HepG2 (cell line): Measurements from ENCODE around the gene SYNE2. TPM values are rescaled to one million over a fixed set of nuclear protein-coding genes. Genes with fewer than 3 reads are reported as not detected.

Experiments
- ATAC-seq: fragments of 200-7000 bp; cut with Tn5 transposase; 3 replicates; pipeline ENCODE4 v1.9.1; 2020; ENCODE audit warnings: mild to moderate bottlenecking, moderate library complexity
- BruUV-seq: library from RNA; stranded (reverse); fragments of 400-500 nt; replicated peaks from 2 replicates; lab custom pipeline; 2021; lab: Mats Ljungman, UMichigan
- CTCF ChIA-PET: fragments of 300-600 bp; formaldehyde crosslinking; extraction: SDS; loops from one replicate; lab custom pipeline; 2021; ENCODE audit warnings: low total read pairs, inconsistent platforms, low intra/inter-chr PET ratio; lab: Yijun Ruan, JAX
- POLR2A ChIA-PET: fragments of 350-600 bp; sonication (Branson Sonifier 250); formaldehyde crosslinking; loops from one replicate; lab custom pipeline; 2020; ENCODE audit warnings: antibody characterized with exemption, inconsistent platforms; lab: Yijun Ruan, JAX
- DNase-seq: peaks from one replicate; pipeline ENCODE4 v3.0.0-alpha.2; 2015; ENCODE audit warnings: low spot score
- FAIRE-seq: peaks from 3 replicates; lab custom pipeline; 2011; peaks lifted over from hg19 to GRCh38; lab: Jason Lieb, UNC
- H2AFZ ChIP-seq: one replicate; pipeline ENCODE4 v1.6.1; 2011; ENCODE audit warnings: low read length, inconsistent platforms
- H3K27ac ChIP-seq: fragments of 300-600 bp; 3 replicates; pipeline ENCODE4 v1.8.0; 2011; ENCODE audit warnings: mixed run types, mild to moderate bottlenecking, mixed read lengths, low read length, inconsistent platforms; ENCODE audit not compliant: insufficient read depth; ENCODE audit errors: extremely low read length
- H3K27me3 ChIP-seq, 2 experiments: fragments of 200-600 bp in 1 of 2; 2 replicates in 1 of 2; 3 replicates in 1 of 2; pipeline versions ENCODE4 v1.6.0 to v1.8.0; 2011; ENCODE audit warnings: low read length in 2 of 2, mild to moderate bottlenecking in 2 of 2, moderate library complexity in 2 of 2, inconsistent platforms in 1 of 2; ENCODE audit not compliant: insufficient read depth in 2 of 2, control insufficient read depth in 1 of 2
- H3K36me3 ChIP-seq, 2 experiments: fragments of 200-600 bp in 1 of 2; replicated peaks in 1 of 2; 2 replicates in 1 of 2; 3 replicates in 1 of 2; pipeline versions ENCODE4 v1.5.1 to v1.8.0; 2011; ENCODE audit warnings: low read length in 2 of 2, inconsistent platforms in 1 of 2; ENCODE audit not compliant: insufficient read depth in 2 of 2, control insufficient read depth in 1 of 2
- H3K4me1 ChIP-seq: 2 replicates; pipeline ENCODE4 v1.5.1; 2012; ENCODE audit warnings: low read length, inconsistent platforms; ENCODE audit not compliant: insufficient read depth
- H3K4me2 ChIP-seq: 2 replicates; pipeline ENCODE4 v1.6.0; 2011; ENCODE audit warnings: low read depth, low read length, inconsistent platforms
- H3K4me3 ChIP-seq, 3 experiments: fragments of 200-600 bp in 1 of 3; sonication (generic), shearing (Covaris generic) in 1 of 3; replicated peaks in 1 of 3; 2 replicates each; pipeline ENCODE4 v1.5.1; 2011 to 2016; ENCODE audit warnings: low read length in 3 of 3, inconsistent platforms in 2 of 3, low read depth in 2 of 3, mild to moderate bottlenecking in 2 of 3, control low read depth in 1 of 3, mixed read lengths in 1 of 3; ENCODE audit not compliant: insufficient read depth in 1 of 3
- H3K79me2 ChIP-seq: one replicate; pipeline ENCODE4 v1.6.1; 2011; ENCODE audit warnings: low read length, inconsistent platforms; ENCODE audit not compliant: insufficient read depth
- H3K9ac ChIP-seq: 2 replicates; pipeline ENCODE4 v1.6.0; 2011; ENCODE audit warnings: mild to moderate bottlenecking, low read depth, low read length, inconsistent platforms; ENCODE audit not compliant: insufficient read depth
- H3K9me3 ChIP-seq: 2 replicates; pipeline ENCODE4 v1.5.1; 2012; ENCODE audit warnings: mild to moderate bottlenecking, low read length
- H4K20me1 ChIP-seq: 2 replicates; pipeline ENCODE4 v1.6.0; 2011; ENCODE audit warnings: inconsistent platforms, mild to moderate bottlenecking, low read length, moderate library complexity; ENCODE audit not compliant: insufficient read depth
- ATF3 ChIP-seq: sonication (generic); formaldehyde crosslinking; IDR thresholded peaks from 2 replicates; pipeline ENCODE4 v1.4.0; 2020; ENCODE audit warnings: missing genetic modification reagents
- CEBPB ChIP-seq: IDR thresholded peaks from 2 replicates; pipeline ENCODE4 v1.6.1; 2011; ENCODE audit warnings: low read depth, low read length, improper control_type of control experiment, borderline replicate concordance
- DDIT3 ChIP-seq: sonication (generic); formaldehyde crosslinking; IDR thresholded peaks from 2 replicates; pipeline ENCODE4 v1.4.0; 2020; ENCODE audit warnings: mild to moderate bottlenecking, missing genetic modification reagents
- DMAP1 ChIP-seq: IDR thresholded peaks from 2 replicates; pipeline ENCODE4 v1.6.1; 2016
- KLF12 ChIP-seq: sonication (generic); formaldehyde crosslinking; IDR thresholded peaks from 2 replicates; pipeline ENCODE4 v1.4.0; 2020; ENCODE audit warnings: missing genetic modification reagents, borderline replicate concordance
- NFRKB ChIP-seq: fragments of 450-650 bp; IDR thresholded peaks from 2 replicates; pipeline ENCODE4 v1.6.1; 2017
- RELA ChIP-seq: sonication (generic); formaldehyde crosslinking; IDR thresholded peaks from 2 replicates; pipeline ENCODE4 v1.4.0; 2020; ENCODE audit warnings: missing genetic modification reagents
- RXRB ChIP-seq: IDR thresholded peaks from 2 replicates; pipeline ENCODE4 v1.6.1; 2016; ENCODE audit warnings: borderline replicate concordance, missing genetic modification reagents, missing compliant biosample characterization
- ZBTB37 ChIP-seq: sonication (generic); formaldehyde crosslinking; IDR thresholded peaks from 2 replicates; pipeline ENCODE4 v1.4.0; 2020; ENCODE audit warnings: mild to moderate bottlenecking, missing genetic modification reagents
- ZNF142 ChIP-seq: sonication (generic); formaldehyde crosslinking; IDR thresholded peaks from 2 replicates; pipeline ENCODE4 v1.4.0; 2020; ENCODE audit warnings: missing genetic modification reagents
- ZNF687 ChIP-seq: sonication (generic); formaldehyde crosslinking; IDR thresholded peaks from 2 replicates; pipeline ENCODE4 v1.5.1; 2020; ENCODE audit warnings: mild to moderate bottlenecking, missing genetic modification reagents, moderate library complexity
- WGBS: methylation state at CpG from one replicate; pipeline ENCODE4 v1.1.6; 2017; ENCODE audit warnings: low lambda C conversion rate; 5-methylcytosine and 5-hydroxymethylcytosine counted together
- in situ Hi-C: cut with HindIII; loops from 2 replicates; pipeline ENCODE4 v1.10.0; 2017; ENCODE audit warnings: low pct_unique_long_range_greater_than_20kb; ENCODE audit not compliant: extremely low pct_ligation_motif_present
- intact Hi-C: fragments of 100-400 bp; cut with micrococcal nuclease; formaldehyde crosslinking; loops from one replicate; pipeline ENCODE4 v1.10.0; 2022; ENCODE audit not compliant: unreplicated experiment
- polyA plus RNA-seq, 8 experiments: library from polyadenylated mRNA; depleted of rRNA in 3 of 8; stranded (reverse) in 7 of 8; unstranded in 1 of 8; fragments of >200 nt; fragmentation: Illumina TruSeq in 4 of 8; extraction: Trizol in 4 of 8; gene quantifications; 2 replicates each; pipeline versions ENCODE4 v1.2.1 to v1.2.3, GENCODE V29; 2011 to 2016; ENCODE audit warnings: low read depth in 4 of 8, missing spikeins in 1 of 8, mixed read lengths in 1 of 8; ENCODE audit not compliant: insufficient read depth in 1 of 8
- total RNA-seq, 5 experiments: library from RNA; depleted of rRNA; stranded (reverse); fragments of >200 nt; fragmentation: Illumina TruSeq; extraction: Trizol; gene quantifications; 2 replicates each; pipeline ENCODE4 v1.2.3, GENCODE V29; 2016; ENCODE audit warnings: low read depth in 1 of 5

The SYNE2 gene
- total and polyA plus RNA-seq, 2 of the 13 experiments (the other 11 are each of a cell fraction or from before 2014, with no cell fraction given) = 6.2 to 13.3 TPM

- ChIA-PET POLR2A (no interaction called here), CTCF (no interaction called here)
- H3K27me3 ChIP-seq = no peaks in the 10 kb centered on the region
- H4K20me1 ChIP-seq = no peaks in the 10 kb centered on the region
- in situ Hi-C loops (no loop called here), intact Hi-C loops (no loop called here)
- no peak overlapping the region for H3K4me3 ChIP-seq
- no peak overlapping the region for H2AFZ ChIP-seq
- H3K9me3 ChIP-seq = no peaks in the 10 kb centered on the region
- H3K4me1 ChIP-seq = no peaks in the 10 kb centered on the region
- FAIRE-seq (no peak), DNase-seq (no peak), ATAC-seq (no peak)
- no peaks in the 10 kb centered on the region for H3K36me3 ChIP-seq
- no TSS peak for BruUV-seq
- H3K27ac ChIP-seq = no peak overlapping the region
- H3K79me2 ChIP-seq = no peaks in the 10 kb centered on the region
- no peak overlapping the region for H3K4me2 ChIP-seq
- H3K9ac ChIP-seq = no peak overlapping the region
- WGBS = 96% methylated on average over 3 of the region's 3 CpGs
- TF ChIP-seq DDIT3 (CRISPR knock-in tag) = no peak
- no peak for TF ChIP-seq ZNF142 (CRISPR knock-in tag)
- no peak for TF ChIP-seq ZNF687 (CRISPR knock-in tag)
- TF ChIP-seq KLF12 (CRISPR knock-in tag) = no peak
- no peak for TF ChIP-seq ZBTB37 (CRISPR knock-in tag)
- no peak for TF ChIP-seq CEBPB
- no peak for TF ChIP-seq ATF3 (CRISPR knock-in tag)
- TF ChIP-seq RELA (CRISPR knock-in tag) = no peak
- no peak for TF ChIP-seq NFRKB
- TF ChIP-seq RXRB (CRISPR knock-in tag) = no peak
- TF ChIP-seq DMAP1 (CRISPR knock-in tag) = no peak
These were observed 129.4 kb downstream of the SYNE2 start for GRCh38 chr14:63982156-63982555.
